DMS153 treated with DMSO at 0.1 percent for 48 hours (cell line): Measurements from ENCODE around the gene ZMYND12.

Source experiments
- DNase-seq: peaks from one replicate; lab custom pipeline; 2025; ENCODE audit not compliant: unreplicated experiment; lab: John Stamatoyannopoulos, UW

ZMYND12 gene

GRCh38 chr1:42392967-42393848 is 62.6 kb downstream of the ZMYND12 start:
- DNase-seq: no peak

GRCh38 chr1:42392255-42392654 is 63.6 kb downstream of the ZMYND12 start:
- peak; percentile 63 for DNase-seq

- DNase-seq: no peak
These were observed 69.8 kb downstream of the ZMYND12 start for GRCh38 chr1:42386051-42386450.

- DNase-seq: no peak
These were observed 70.5 kb downstream of the ZMYND12 start for GRCh38 chr1:42385283-42385682.

DNA sequence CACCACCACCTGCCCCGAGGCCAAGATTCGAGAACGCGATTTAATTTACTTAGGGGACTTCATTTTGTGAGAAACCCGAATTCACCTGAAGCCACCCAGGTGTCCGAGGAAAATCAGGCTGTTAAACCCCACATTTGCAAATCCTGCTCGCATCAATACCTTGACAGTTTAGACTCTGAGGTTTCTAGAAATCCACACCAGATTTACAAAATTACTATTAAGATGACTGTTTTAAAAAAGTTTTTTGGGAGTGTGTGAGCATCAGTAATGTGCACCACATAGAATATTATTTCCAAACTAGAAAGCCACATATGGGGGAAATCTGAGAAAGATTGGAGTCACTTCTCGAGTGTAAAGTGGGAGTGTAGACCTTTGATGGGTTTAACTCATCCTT is 74.5 kb downstream of the ZMYND12 start:
- no peak for DNase-seq

DNA sequence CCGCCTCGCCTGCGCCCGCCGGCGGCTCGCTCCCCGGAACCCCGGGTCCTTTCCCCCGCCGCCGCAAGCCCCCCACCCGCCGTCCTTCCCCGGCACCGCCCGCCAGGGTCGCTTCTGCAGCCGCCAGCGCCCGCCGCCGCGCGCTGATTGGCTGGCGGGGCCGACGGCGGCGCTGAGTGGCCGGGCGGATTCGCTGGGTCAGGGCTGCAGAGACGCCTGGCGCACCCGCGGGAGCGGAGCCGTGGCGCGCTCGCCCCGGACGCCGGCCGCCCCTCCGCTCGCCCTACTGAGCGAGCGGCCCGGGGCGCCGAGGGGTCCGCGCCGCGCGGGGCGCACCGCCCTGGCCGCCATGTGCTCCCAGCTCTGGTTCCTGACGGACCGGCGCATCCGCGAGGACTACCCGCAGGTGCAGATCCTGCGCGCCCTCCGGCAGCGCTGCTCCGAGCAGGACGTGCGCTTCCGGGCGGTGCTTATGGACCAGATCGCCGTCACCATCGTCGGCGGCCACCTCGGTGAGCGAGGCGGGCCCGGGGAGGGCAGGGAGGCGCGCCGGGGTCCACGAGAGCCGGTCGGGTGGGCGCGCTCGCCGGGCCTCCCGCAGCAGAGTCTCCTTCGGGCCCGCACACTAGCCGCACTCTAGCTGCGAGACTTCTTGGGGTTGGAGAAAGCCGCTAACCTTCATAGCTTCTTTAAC is 75.1 kb downstream of the ZMYND12 start, which contains the start of gene RIMKLA:
Gene RIMKLA (plus strand): TSS at position 207 of the 694 bp plus-strand sequence. CDS start 143 bp downstream, at position 350.
- peak; percentile 94 for DNase-seq
